HepG2 (cell line): ENCODE measurements around the gene BABAM1. TPM values are rescaled to one million over a fixed set of nuclear protein-coding genes. Genes with fewer than 3 reads are reported as not detected.

Source experiments
- ATAC-seq: fragments of 200-7000 bp; cut with Tn5 transposase; 3 replicates; pipeline ENCODE4 v1.9.1; 2020; ENCODE audit warnings: mild to moderate bottlenecking, moderate library complexity
- BruUV-seq: library from RNA; stranded (reverse); fragments of 400-500 nt; replicated peaks from 2 replicates; lab custom pipeline; 2021; lab: Mats Ljungman, UMichigan
- CTCF ChIA-PET: fragments of 300-600 bp; formaldehyde crosslinking; extraction: SDS; loops from one replicate; lab custom pipeline; 2021; ENCODE audit warnings: low total read pairs, inconsistent platforms, low intra/inter-chr PET ratio; lab: Yijun Ruan, JAX
- POLR2A ChIA-PET: fragments of 350-600 bp; sonication (Branson Sonifier 250); formaldehyde crosslinking; loops from one replicate; lab custom pipeline; 2020; ENCODE audit warnings: antibody characterized with exemption, inconsistent platforms; lab: Yijun Ruan, JAX
- DNase-seq: peaks from one replicate; pipeline ENCODE4 v3.0.0-alpha.2; 2015; ENCODE audit warnings: low spot score
- FAIRE-seq: peaks from 3 replicates; lab custom pipeline; 2011; peaks lifted over from hg19 to GRCh38; lab: Jason Lieb, UNC
- H2AFZ ChIP-seq: one replicate; pipeline ENCODE4 v1.6.1; 2011; ENCODE audit warnings: low read length, inconsistent platforms
- H3K27ac ChIP-seq: fragments of 300-600 bp; 3 replicates; pipeline ENCODE4 v1.8.0; 2011; ENCODE audit warnings: mixed run types, mild to moderate bottlenecking, mixed read lengths, low read length, inconsistent platforms; ENCODE audit not compliant: insufficient read depth; ENCODE audit errors: extremely low read length
- H3K27me3 ChIP-seq, 2 experiments: fragments of 200-600 bp in 1 of 2; 2 replicates in 1 of 2; 3 replicates in 1 of 2; pipeline versions ENCODE4 v1.6.0 to v1.8.0; 2011; ENCODE audit warnings: low read length in 2 of 2, mild to moderate bottlenecking in 2 of 2, moderate library complexity in 2 of 2, inconsistent platforms in 1 of 2; ENCODE audit not compliant: insufficient read depth in 2 of 2, control insufficient read depth in 1 of 2
- H3K36me3 ChIP-seq, 2 experiments: fragments of 200-600 bp in 1 of 2; replicated peaks in 1 of 2; 2 replicates in 1 of 2; 3 replicates in 1 of 2; pipeline versions ENCODE4 v1.5.1 to v1.8.0; 2011; ENCODE audit warnings: low read length in 2 of 2, inconsistent platforms in 1 of 2; ENCODE audit not compliant: insufficient read depth in 2 of 2, control insufficient read depth in 1 of 2
- H3K4me1 ChIP-seq: 2 replicates; pipeline ENCODE4 v1.5.1; 2012; ENCODE audit warnings: low read length, inconsistent platforms; ENCODE audit not compliant: insufficient read depth
- H3K4me2 ChIP-seq: 2 replicates; pipeline ENCODE4 v1.6.0; 2011; ENCODE audit warnings: low read depth, low read length, inconsistent platforms
- H3K4me3 ChIP-seq, 3 experiments: fragments of 200-600 bp in 1 of 3; sonication (generic), shearing (Covaris generic) in 1 of 3; replicated peaks in 1 of 3; 2 replicates each; pipeline ENCODE4 v1.5.1; 2011 to 2016; ENCODE audit warnings: low read length in 3 of 3, inconsistent platforms in 2 of 3, low read depth in 2 of 3, mild to moderate bottlenecking in 2 of 3, control low read depth in 1 of 3, mixed read lengths in 1 of 3; ENCODE audit not compliant: insufficient read depth in 1 of 3
- H3K79me2 ChIP-seq: one replicate; pipeline ENCODE4 v1.6.1; 2011; ENCODE audit warnings: low read length, inconsistent platforms; ENCODE audit not compliant: insufficient read depth
- H3K9ac ChIP-seq: 2 replicates; pipeline ENCODE4 v1.6.0; 2011; ENCODE audit warnings: mild to moderate bottlenecking, low read depth, low read length, inconsistent platforms; ENCODE audit not compliant: insufficient read depth
- H3K9me3 ChIP-seq: 2 replicates; pipeline ENCODE4 v1.5.1; 2012; ENCODE audit warnings: mild to moderate bottlenecking, low read length
- H4K20me1 ChIP-seq: 2 replicates; pipeline ENCODE4 v1.6.0; 2011; ENCODE audit warnings: inconsistent platforms, mild to moderate bottlenecking, low read length, moderate library complexity; ENCODE audit not compliant: insufficient read depth
- HOXA3 ChIP-seq: sonication (generic); formaldehyde crosslinking; IDR thresholded peaks from 2 replicates; pipeline ENCODE4 v1.5.0; 2020; ENCODE audit warnings: missing genetic modification reagents
- KDM5B ChIP-seq: sonication (generic); formaldehyde crosslinking; IDR thresholded peaks from 2 replicates; pipeline ENCODE4 v1.4.0; 2020; ENCODE audit warnings: missing genetic modification reagents, mild to moderate bottlenecking, borderline replicate concordance
- LCORL ChIP-seq, 2 experiments: fragments of 450-650 bp in 1 of 2; sonication (generic) in 1 of 2; formaldehyde crosslinking in 1 of 2; IDR thresholded peaks; 2 replicates each; pipeline versions ENCODE4 v1.5.0 to v1.6.1; 2017 to 2020; ENCODE audit warnings: antibody characterized with exemption in 1 of 2, missing genetic modification reagents in 1 of 2
- PPARG ChIP-seq: conservative IDR thresholded peaks from 2 replicates; pipeline ENCODE4 v1.6.1; 2016; ENCODE audit warnings: missing biosample characterization, missing genetic modification reagents
- RCOR2 ChIP-seq: IDR thresholded peaks from 2 replicates; pipeline ENCODE4 v1.6.1; 2016; ENCODE audit warnings: missing biosample characterization, missing genetic modification reagents
- RFX1 ChIP-seq: fragments of 450-650 bp; IDR thresholded peaks from 2 replicates; pipeline ENCODE4 v1.6.1; 2017
- RXRA ChIP-seq: sonication (generic); formaldehyde crosslinking; IDR thresholded peaks from 2 replicates; pipeline ENCODE4 v1.5.1; 2020; ENCODE audit warnings: missing genetic modification reagents
- RXRB ChIP-seq: IDR thresholded peaks from 2 replicates; pipeline ENCODE4 v1.6.1; 2016; ENCODE audit warnings: borderline replicate concordance, missing genetic modification reagents, missing compliant biosample characterization
- SP5 ChIP-seq: IDR thresholded peaks from 2 replicates; pipeline ENCODE4 v1.6.1; 2016; ENCODE audit warnings: low read depth, borderline replicate concordance
- ZBTB39 ChIP-seq: sonication (generic); formaldehyde crosslinking; IDR thresholded peaks from 2 replicates; pipeline ENCODE4 v1.5.0; 2020; ENCODE audit warnings: missing genetic modification reagents
- ZBTB42 ChIP-seq: sonication (generic); formaldehyde crosslinking; IDR thresholded peaks from 2 replicates; pipeline ENCODE4 v1.5.0; 2020; ENCODE audit warnings: mild to moderate bottlenecking, missing genetic modification reagents
- ZBTB7A ChIP-seq: sonication (generic); formaldehyde crosslinking; IDR thresholded peaks from 2 replicates; pipeline ENCODE4 v1.8.0; 2022; ENCODE audit warnings: mild to moderate bottlenecking, missing genetic modification reagents
- ZFP36 ChIP-seq: fragments of 150-350 bp; IDR thresholded peaks from 2 replicates; pipeline ENCODE4 v1.6.1; 2018; ENCODE audit warnings: borderline replicate concordance, low read length, low read depth; ENCODE audit not compliant: partially characterized antibody
- ZNF12 ChIP-seq: sonication (generic); formaldehyde crosslinking; IDR thresholded peaks from 2 replicates; pipeline ENCODE4 v1.5.0; 2020; ENCODE audit warnings: missing genetic modification reagents
- ZNF292 ChIP-seq: sonication (generic); formaldehyde crosslinking; IDR thresholded peaks from 2 replicates; pipeline ENCODE4 v1.8.1; 2022; ENCODE audit warnings: mild to moderate bottlenecking, low read depth, missing genetic modification reagents, borderline replicate concordance
- ZNF430 ChIP-seq: sonication (generic); formaldehyde crosslinking; IDR thresholded peaks from 2 replicates; pipeline ENCODE4 v1.9.0; 2021; ENCODE audit warnings: mild to moderate bottlenecking, missing genetic modification reagents
- ZNF441 ChIP-seq: sonication (generic); formaldehyde crosslinking; IDR thresholded peaks from 2 replicates; pipeline ENCODE4 v1.7.0; 2021; ENCODE audit warnings: missing genetic modification reagents, borderline replicate concordance
- ZNF713 ChIP-seq: sonication (generic); formaldehyde crosslinking; IDR thresholded peaks from 2 replicates; pipeline ENCODE4 v1.4.0; 2020; ENCODE audit warnings: mild to moderate bottlenecking, missing genetic modification reagents
- ZNF737 ChIP-seq: sonication (generic); formaldehyde crosslinking; IDR thresholded peaks from 2 replicates; pipeline ENCODE4 v1.5.0; 2020; ENCODE audit warnings: missing genetic modification reagents, mild to moderate bottlenecking, borderline replicate concordance
- ZNF768 ChIP-seq: sonication (generic); formaldehyde crosslinking; IDR thresholded peaks from 2 replicates; pipeline ENCODE4 v1.4.0; 2020; ENCODE audit warnings: missing genetic modification reagents
- WGBS: methylation state at CpG from one replicate; pipeline ENCODE4 v1.1.6; 2017; ENCODE audit warnings: low lambda C conversion rate; 5-methylcytosine and 5-hydroxymethylcytosine counted together
- in situ Hi-C: cut with HindIII; loops from 2 replicates; pipeline ENCODE4 v1.10.0; 2017; ENCODE audit warnings: low pct_unique_long_range_greater_than_20kb; ENCODE audit not compliant: extremely low pct_ligation_motif_present
- intact Hi-C: fragments of 100-400 bp; cut with micrococcal nuclease; formaldehyde crosslinking; loops from one replicate; pipeline ENCODE4 v1.10.0; 2022; ENCODE audit not compliant: unreplicated experiment
- polyA plus RNA-seq, 8 experiments: library from polyadenylated mRNA; depleted of rRNA in 3 of 8; stranded (reverse) in 7 of 8; unstranded in 1 of 8; fragments of >200 nt; fragmentation: Illumina TruSeq in 4 of 8; extraction: Trizol in 4 of 8; gene quantifications; 2 replicates each; pipeline versions ENCODE4 v1.2.1 to v1.2.3, GENCODE V29; 2011 to 2016; ENCODE audit warnings: low read depth in 4 of 8, missing spikeins in 1 of 8, mixed read lengths in 1 of 8; ENCODE audit not compliant: insufficient read depth in 1 of 8
- total RNA-seq, 5 experiments: library from RNA; depleted of rRNA; stranded (reverse); fragments of >200 nt; fragmentation: Illumina TruSeq; extraction: Trizol; gene quantifications; 2 replicates each; pipeline ENCODE4 v1.2.3, GENCODE V29; 2016; ENCODE audit warnings: low read depth in 1 of 5
- TF ChIP-seq, protein P1 (sequence below): sonication (generic); formaldehyde crosslinking; IDR thresholded peaks from 2 replicates; pipeline ENCODE4 v1.5.1; 2020; ENCODE audit warnings: mild to moderate bottlenecking, missing genetic modification reagents, moderate library complexity
- TF ChIP-seq, protein P2 (sequence below): sonication (generic); formaldehyde crosslinking; IDR thresholded peaks from 2 replicates; pipeline ENCODE4 v1.8.0; 2022; ENCODE audit warnings: low read depth, missing genetic modification reagents

The BABAM1 gene
- total and polyA plus RNA-seq, 2 of the 13 experiments (the other 11 are each of a cell fraction or from before 2014, with no cell fraction given), result 70.0 to 82.0 TPM

- WGBS, result 10% methylated on average over 2 of the region's 7 CpGs
- Histone ChIP-seq H3K9ac (0 out of 2 replicates have a peak overlapping the region, but pooled peaks have one; percentile 33), H2AFZ (no peak overlapping the region)
- TF ChIP-seq HOXA3 (no peak), ZBTB7A (CRISPR knock-in tag) (peak; percentile 27; the same call in 1 of the 2 replicates), RXRB (CRISPR knock-in tag) (peak; percentile 85), ZNF292 (CRISPR knock-in tag) (peak; percentile 4; the same call in 1 of the 2 replicates), KDM5B (CRISPR knock-in tag) (peak; percentile 17; the same call in 1 of the 2 replicates), ZNF737 (CRISPR knock-in tag) (no peak), RXRA (peak; percentile 96; the same call in 1 of the 2 replicates), ZNF713 (CRISPR knock-in tag) (0 out of 2 replicates have a peak, but pooled peaks have one; percentile 64), PPARG (CRISPR knock-in tag) (peak; percentile 99), ZBTB42 (CRISPR knock-in tag) (peak; percentile 98), ZBTB39 (CRISPR knock-in tag) (no peak), ZNF12 (CRISPR knock-in tag) (peak; percentile 41; the same call in 1 of the 2 replicates), SP5 (CRISPR knock-in tag) (peak; percentile 89), ZFP36 (peak; percentile 89), ZNF441 (CRISPR knock-in tag) (no peak), LCORL (IDR thresholded peaks at IDR 0.05) (no peak), LCORL (CRISPR knock-in tag; IDR thresholded peaks at IDR 0.05) (0 out of 2 replicates have a peak, but pooled peaks have one; percentile 1), ZNF430 (CRISPR knock-in tag) (peak; percentile 16; the same call in 1 of the 2 replicates), RFX1 (no peak), RCOR2 (CRISPR knock-in tag) (peak; percentile 67; the same call in 1 of the 2 replicates), ZNF768 (CRISPR knock-in tag) (peak; percentile 99)
- TF ChIP-seq, protein P1, sequence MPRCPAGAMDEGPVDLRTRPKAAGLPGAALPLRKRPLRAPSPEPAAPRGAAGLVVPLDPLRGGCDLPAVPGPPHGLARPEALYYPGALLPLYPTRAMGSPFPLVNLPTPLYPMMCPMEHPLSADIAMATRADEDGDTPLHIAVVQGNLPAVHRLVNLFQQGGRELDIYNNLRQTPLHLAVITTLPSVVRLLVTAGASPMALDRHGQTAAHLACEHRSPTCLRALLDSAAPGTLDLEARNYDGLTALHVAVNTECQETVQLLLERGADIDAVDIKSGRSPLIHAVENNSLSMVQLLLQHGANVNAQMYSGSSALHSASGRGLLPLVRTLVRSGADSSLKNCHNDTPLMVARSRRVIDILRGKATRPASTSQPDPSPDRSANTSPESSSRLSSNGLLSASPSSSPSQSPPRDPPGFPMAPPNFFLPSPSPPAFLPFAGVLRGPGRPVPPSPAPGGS (CRISPR knock-in tag), result no peak
- TF ChIP-seq, protein P2, sequence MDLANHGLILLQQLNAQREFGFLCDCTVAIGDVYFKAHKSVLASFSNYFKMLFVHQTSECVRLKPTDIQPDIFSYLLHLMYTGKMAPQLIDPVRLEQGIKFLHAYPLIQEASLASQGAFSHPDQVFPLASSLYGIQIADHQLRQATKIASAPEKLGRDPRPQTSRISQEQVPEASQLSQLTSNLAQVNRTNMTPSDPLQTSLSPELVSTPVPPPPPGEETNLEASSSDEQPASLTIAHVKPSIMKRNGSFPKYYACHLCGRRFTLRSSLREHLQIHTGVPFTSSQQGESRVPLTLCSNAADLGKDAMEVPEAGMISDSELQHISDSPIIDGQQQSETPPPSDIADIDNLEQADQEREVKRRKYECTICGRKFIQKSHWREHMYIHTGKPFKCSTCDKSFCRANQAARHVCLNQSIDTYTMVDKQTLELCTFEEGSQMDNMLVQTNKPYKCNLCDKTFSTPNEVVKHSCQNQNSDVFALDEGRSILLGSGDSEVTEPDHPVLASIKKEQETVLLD, result peak; percentile 18; the same call in 1 of the 2 replicates
Observed at GRCh38 chr19:17305216-17305516, 37.9 kb downstream of the BABAM1 start.

More at GRCh38 chr19:17305216-17305516, 37.9 kb downstream of the BABAM1 start:
- Histone ChIP-seq H3K9me3 (no peaks in the 10 kb centered on the region), H3K4me2 (peak overlapping the region; percentile 97), H4K20me1 (0 out of 2 replicates have a peak, but pooled peaks cover under 1% of the 10 kb centered on the region), H3K27ac (peak overlapping the region; percentile 48), H3K4me1 (peaks cover 35% of the 10 kb centered on the region), H3K36me3 (no peaks in the 10 kb centered on the region), H3K4me3 (peak overlapping the region in 1 of 3 experiments; percentile 85; a peak in 3 of 6 replicates), H3K79me2 (peaks cover 9% of the 10 kb centered on the region), H3K27me3 (no peaks in the 10 kb centered on the region; a peak in 1 of 5 replicates)
- DNase-seq (no peak), ATAC-seq (no peak), FAIRE-seq (no peak)
- BruUV-seq, result no TSS peak
- in situ Hi-C loops (no loop called here), intact Hi-C loops (loop anchor here (1.0 kb wide), 1 partner anchor 38 kb away; the partner anchor contains the start of gene BABAM1)
- ChIA-PET CTCF (no interaction called here), POLR2A (interaction anchor here (0.7 to 1.6 kb wide), 16 partner anchors 12 to 301 kb away, joined by 3 to 13 read pairs (median 4); partner anchors contain the start of genes ANKLE1, BABAM1, BST2 and MVB12A)
